HL-60 (cell line): ENCODE measurements around the gene AMMECR1.

Experiments used
- DNase-seq, 2 experiments: peaks; one replicate each; pipeline ENCODE4 v3.0.0-alpha.2; 2010 to 2020; ENCODE audit warnings: low read depth in 1 of 2, low spot score in 1 of 2
- H3K27ac ChIP-seq: fragments of 250-450 bp; sonication (Bioruptor Pico); replicated peaks from 2 replicates; pipeline ENCODE4 v1.5.1; 2020; ENCODE audit warnings: mild to moderate bottlenecking, moderate library complexity
- H3K27me3 ChIP-seq: fragments of 250-450 bp; sonication (Bioruptor Pico); 2 replicates; pipeline ENCODE4 v1.5.1; 2021; ENCODE audit warnings: mild to moderate bottlenecking, moderate library complexity; ENCODE audit not compliant: insufficient read depth, poor library complexity, severe bottlenecking
- H3K4me3 ChIP-seq: replicated peaks from 2 replicates; pipeline ENCODE4 v1.5.1; 2011; ENCODE audit warnings: mild to moderate bottlenecking, control low read depth, low read length; ENCODE audit not compliant: insufficient read depth
- GABPA ChIP-seq: IDR thresholded peaks from 2 replicates; pipeline ENCODE4 v1.6.1; 2012; ENCODE audit warnings: low read depth
- POLR2AphosphoS5 ChIP-seq: IDR thresholded peaks from 2 replicates; pipeline ENCODE4 v1.6.1; 2012; ENCODE audit warnings: low read depth
- SPI1 ChIP-seq: IDR thresholded peaks from 2 replicates; pipeline ENCODE4 v1.6.1; 2012; ENCODE audit warnings: low read depth, mild to moderate bottlenecking, borderline replicate concordance
- TF ChIP-seq, protein P1 (sequence below): IDR thresholded peaks from one replicate; pipeline ENCODE4 v1.5.1; 2011; ENCODE audit warnings: low read length, control low read depth, inconsistent platforms; ENCODE audit not compliant: insufficient read depth
- TF ChIP-seq, protein P2 (sequence below): IDR thresholded peaks from 2 replicates; pipeline ENCODE4 v1.6.1; 2012; ENCODE audit warnings: low read depth; ENCODE audit not compliant: insufficient replicate concordance

Gene AMMECR1

DNA sequence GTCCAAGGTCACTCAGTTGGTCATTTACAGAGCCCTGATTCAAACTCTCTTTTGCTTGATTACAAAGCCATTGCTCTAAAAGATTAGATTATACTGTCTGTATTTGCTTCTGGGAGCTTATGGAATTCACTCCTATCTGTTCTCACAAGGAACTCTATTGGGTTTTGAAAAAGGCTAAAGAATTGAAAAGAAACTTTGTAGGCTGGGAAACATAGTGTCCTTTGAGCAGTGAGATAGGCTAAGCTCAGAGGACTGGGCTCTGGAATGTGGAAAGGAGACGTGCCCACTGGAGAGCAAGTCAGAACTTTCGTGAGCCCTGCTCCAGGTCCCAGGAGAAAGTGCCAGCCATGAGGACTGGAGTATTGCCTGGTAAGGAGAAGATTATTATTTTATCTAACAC, 40.7 kb upstream of the AMMECR1 start, which contains the start of gene RTL9:
RTL9 (plus strand) TSS at position 301 of the 400 bp plus-strand sequence. CDS start 91,770 bp downstream, outside the sequence.
- H3K27ac ChIP-seq = no peak within 1 kb of the TSS
- TF ChIP-seq, protein P1, sequence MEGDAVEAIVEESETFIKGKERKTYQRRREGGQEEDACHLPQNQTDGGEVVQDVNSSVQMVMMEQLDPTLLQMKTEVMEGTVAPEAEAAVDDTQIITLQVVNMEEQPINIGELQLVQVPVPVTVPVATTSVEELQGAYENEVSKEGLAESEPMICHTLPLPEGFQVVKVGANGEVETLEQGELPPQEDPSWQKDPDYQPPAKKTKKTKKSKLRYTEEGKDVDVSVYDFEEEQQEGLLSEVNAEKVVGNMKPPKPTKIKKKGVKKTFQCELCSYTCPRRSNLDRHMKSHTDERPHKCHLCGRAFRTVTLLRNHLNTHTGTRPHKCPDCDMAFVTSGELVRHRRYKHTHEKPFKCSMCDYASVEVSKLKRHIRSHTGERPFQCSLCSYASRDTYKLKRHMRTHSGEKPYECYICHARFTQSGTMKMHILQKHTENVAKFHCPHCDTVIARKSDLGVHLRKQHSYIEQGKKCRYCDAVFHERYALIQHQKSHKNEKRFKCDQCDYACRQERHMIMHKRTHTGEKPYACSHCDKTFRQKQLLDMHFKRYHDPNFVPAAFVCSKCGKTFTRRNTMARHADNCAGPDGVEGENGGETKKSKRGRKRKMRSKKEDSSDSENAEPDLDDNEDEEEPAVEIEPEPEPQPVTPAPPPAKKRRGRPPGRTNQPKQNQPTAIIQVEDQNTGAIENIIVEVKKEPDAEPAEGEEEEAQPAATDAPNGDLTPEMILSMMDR = no peak
- no peak for TF ChIP-seq GABPA
- TF ChIP-seq SPI1 = no peak
- TF ChIP-seq, protein P2, sequence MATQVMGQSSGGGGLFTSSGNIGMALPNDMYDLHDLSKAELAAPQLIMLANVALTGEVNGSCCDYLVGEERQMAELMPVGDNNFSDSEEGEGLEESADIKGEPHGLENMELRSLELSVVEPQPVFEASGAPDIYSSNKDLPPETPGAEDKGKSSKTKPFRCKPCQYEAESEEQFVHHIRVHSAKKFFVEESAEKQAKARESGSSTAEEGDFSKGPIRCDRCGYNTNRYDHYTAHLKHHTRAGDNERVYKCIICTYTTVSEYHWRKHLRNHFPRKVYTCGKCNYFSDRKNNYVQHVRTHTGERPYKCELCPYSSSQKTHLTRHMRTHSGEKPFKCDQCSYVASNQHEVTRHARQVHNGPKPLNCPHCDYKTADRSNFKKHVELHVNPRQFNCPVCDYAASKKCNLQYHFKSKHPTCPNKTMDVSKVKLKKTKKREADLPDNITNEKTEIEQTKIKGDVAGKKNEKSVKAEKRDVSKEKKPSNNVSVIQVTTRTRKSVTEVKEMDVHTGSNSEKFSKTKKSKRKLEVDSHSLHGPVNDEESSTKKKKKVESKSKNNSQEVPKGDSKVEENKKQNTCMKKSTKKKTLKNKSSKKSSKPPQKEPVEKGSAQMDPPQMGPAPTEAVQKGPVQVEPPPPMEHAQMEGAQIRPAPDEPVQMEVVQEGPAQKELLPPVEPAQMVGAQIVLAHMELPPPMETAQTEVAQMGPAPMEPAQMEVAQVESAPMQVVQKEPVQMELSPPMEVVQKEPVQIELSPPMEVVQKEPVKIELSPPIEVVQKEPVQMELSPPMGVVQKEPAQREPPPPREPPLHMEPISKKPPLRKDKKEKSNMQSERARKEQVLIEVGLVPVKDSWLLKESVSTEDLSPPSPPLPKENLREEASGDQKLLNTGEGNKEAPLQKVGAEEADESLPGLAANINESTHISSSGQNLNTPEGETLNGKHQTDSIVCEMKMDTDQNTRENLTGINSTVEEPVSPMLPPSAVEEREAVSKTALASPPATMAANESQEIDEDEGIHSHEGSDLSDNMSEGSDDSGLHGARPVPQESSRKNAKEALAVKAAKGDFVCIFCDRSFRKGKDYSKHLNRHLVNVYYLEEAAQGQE = no peak
- TF ChIP-seq POLR2AphosphoS5 = no peak
- H3K27me3 ChIP-seq = peaks cover 3% of the 10 kb centered on the region
- H3K4me3 ChIP-seq = no peak within 1 kb of the TSS
- DNase-seq = no peak

DNA sequence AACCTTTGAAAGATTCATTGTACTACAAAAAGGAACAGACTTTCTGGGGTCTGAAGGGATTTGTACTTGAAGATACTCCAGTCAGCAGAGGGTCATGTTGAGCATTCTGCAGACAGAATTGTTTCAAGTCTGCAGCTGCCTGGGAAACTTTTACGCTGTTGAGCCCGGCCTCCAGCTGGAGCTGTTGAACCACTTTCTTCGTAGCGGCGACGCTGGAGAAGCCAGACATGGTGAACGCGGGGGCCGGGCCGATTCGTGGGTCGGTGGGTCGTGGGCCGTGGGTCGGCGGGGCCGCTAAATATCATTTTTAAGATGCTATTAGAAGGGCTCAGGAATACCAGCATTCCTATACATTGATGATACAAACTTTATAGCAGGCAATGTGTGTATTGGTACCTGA, 28.8 kb upstream of the AMMECR1 start:
- Histone ChIP-seq H3K27ac (no peak overlapping the region), H3K27me3 (no peaks in the 10 kb centered on the region), H3K4me3 (no peak overlapping the region)
- DNase-seq = no peak
- TF ChIP-seq SPI1 (no peak), POLR2AphosphoS5 (no peak), GABPA (no peak)
- TF ChIP-seq, protein P1 = no peak
- TF ChIP-seq, protein P2 = no peak

DNA sequence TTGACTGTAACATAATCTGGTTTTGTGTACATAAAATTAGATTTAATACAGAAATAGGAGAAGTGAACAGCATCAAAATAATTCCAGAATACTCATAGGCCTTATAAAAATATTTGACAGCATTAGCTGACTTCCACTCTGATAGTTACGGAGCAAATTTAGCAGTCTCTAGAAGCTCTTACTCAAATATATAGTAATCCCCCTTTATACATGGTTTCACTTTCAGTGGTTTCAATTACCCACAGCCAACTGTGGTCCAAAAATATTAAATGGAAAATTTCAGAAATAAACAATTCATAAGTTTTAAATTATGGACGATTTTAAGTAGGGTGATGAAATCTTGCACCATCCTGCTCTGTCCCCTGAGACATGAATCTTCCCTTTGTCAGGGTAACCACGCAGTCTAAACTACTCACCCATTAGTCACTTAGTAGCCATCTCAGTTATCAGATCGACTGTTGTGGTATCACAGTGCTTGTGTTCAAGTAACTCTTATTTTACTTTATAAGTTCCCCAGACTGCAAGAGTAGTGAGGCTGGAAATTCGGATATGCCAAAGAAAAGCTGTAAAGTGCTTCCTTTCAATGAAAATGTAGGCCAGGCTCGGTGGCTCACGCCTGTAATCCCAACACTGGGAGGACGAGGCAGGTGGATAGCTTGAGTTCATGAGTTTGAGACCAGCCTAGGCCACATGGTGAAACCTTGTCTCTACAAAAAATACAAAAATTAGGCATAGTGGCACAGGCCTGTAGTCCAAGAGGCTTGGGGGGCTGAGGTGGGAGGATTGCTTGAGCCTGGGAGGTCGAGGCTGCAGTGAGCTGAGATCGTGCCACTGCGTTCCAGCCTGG, 23.5 kb upstream of the AMMECR1 start:
- no peak overlapping the region for H3K27ac ChIP-seq
- no peak overlapping the region for H3K4me3 ChIP-seq
- no peaks in the 10 kb centered on the region for H3K27me3 ChIP-seq
- TF ChIP-seq GABPA (no peak), POLR2AphosphoS5 (no peak), SPI1 (no peak)
- TF ChIP-seq, protein P1 = no peak
- TF ChIP-seq, protein P2 = no peak
- no peak for DNase-seq
